K562 (cell line): ENCODE measurements around the gene SLC39A11.

Experiments used
- EP400 ChIP-seq: fragments of 450-650 bp; IDR thresholded peaks from 2 replicates; pipeline ENCODE4 v1.6.1; 2017; ENCODE audit warnings: antibody characterized with exemption, mild to moderate bottlenecking, moderate library complexity
- ZC3H4 ChIP-seq: sonication (generic); formaldehyde crosslinking; IDR thresholded peaks from 2 replicates; pipeline ENCODE4 v1.9.0; 2021; ENCODE audit warnings: missing genetic modification reagents, borderline replicate concordance

DNA sequence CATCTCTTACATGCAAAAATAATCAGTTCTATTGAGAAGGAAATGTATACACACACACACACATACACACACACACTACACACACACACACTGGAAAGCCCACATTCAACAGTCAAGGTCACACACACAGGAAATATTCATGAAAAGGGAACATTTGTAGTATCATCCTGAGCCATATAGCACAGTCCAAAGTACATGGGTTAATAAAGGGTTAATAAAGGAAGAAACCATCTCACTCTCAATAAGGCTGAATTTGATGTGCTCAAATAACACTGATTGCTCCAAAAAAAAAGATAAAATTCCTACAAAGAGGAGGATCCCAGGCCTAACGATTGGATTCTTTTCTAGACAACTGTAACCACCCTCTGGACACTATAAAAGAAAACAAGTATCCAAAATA is 164.7 kb downstream of the SLC39A11 start:
- TF ChIP-seq EP400 (no peak), ZC3H4 (no peak)
